Astrocyte (in vitro differentiated cells and primary cell): ENCODE data around the gene GDPD4. TPM values are rescaled to one million over a fixed set of nuclear protein-coding genes. Genes with fewer than 3 reads are reported as not detected.

ENCODE experiments used
- DNase-seq: peaks from one replicate; pipeline ENCODE4 v3.0.0-alpha.2; 2010; ENCODE audit warnings: low read depth
- FAIRE-seq: peaks from 2 replicates; lab custom pipeline; 2011; peaks lifted over from hg19 to GRCh38; lab: Jason Lieb, UNC
- H2AFZ ChIP-seq: 2 replicates; pipeline ENCODE4 v1.6.0; 2012; ENCODE audit warnings: low read depth, low read length, inconsistent platforms
- H3K27ac ChIP-seq: 2 replicates; pipeline ENCODE4 v1.5.1; 2011; ENCODE audit warnings: low read depth, low read length, inconsistent platforms
- H3K27me3 ChIP-seq: 2 replicates; pipeline ENCODE4 v1.6.0; 2011; ENCODE audit warnings: low read length, inconsistent platforms; ENCODE audit not compliant: insufficient read depth
- H3K36me3 ChIP-seq: 2 replicates; pipeline ENCODE4 v1.5.1; 2011; ENCODE audit warnings: low read length, inconsistent platforms; ENCODE audit not compliant: insufficient read depth
- H3K4me1 ChIP-seq: 2 replicates; pipeline ENCODE4 v1.5.1; 2011; ENCODE audit warnings: low read length, inconsistent platforms; ENCODE audit not compliant: insufficient read depth
- H3K4me2 ChIP-seq: 2 replicates; pipeline ENCODE4 v1.6.0; 2012; ENCODE audit warnings: low read length, inconsistent platforms
- H3K4me3 ChIP-seq: 2 replicates; pipeline ENCODE4 v1.5.1; 2011; ENCODE audit warnings: low read depth, mild to moderate bottlenecking, low read length, inconsistent platforms; ENCODE audit not compliant: insufficient read depth
- H3K79me2 ChIP-seq: 2 replicates; pipeline ENCODE4 v1.6.0; 2012; ENCODE audit warnings: mild to moderate bottlenecking, low read length, inconsistent platforms; ENCODE audit not compliant: insufficient read depth
- H3K9ac ChIP-seq: 2 replicates; pipeline ENCODE4 v1.6.0; 2012; ENCODE audit warnings: mild to moderate bottlenecking, low read length, inconsistent platforms
- H3K9me3 ChIP-seq: 2 replicates; pipeline ENCODE4 v1.5.1; 2012; ENCODE audit warnings: low read depth, mild to moderate bottlenecking, low read length, inconsistent platforms; ENCODE audit not compliant: insufficient read depth
- H4K20me1 ChIP-seq: 2 replicates; pipeline ENCODE4 v1.6.0; 2012; ENCODE audit warnings: low read length, inconsistent platforms; ENCODE audit not compliant: insufficient read depth
- H3K27ac Mint-ChIP-seq: one replicate; pipeline ENCODE4 v1.8.0; 2021; ENCODE audit warnings: mild to moderate bottlenecking, mixed read lengths; ENCODE audit not compliant: unreplicated experiment
- H3K27me3 Mint-ChIP-seq: one replicate; pipeline ENCODE4 v1.8.0; 2021; ENCODE audit warnings: low read depth, mixed read lengths; ENCODE audit not compliant: unreplicated experiment
- H3K36me3 Mint-ChIP-seq: one replicate; pipeline ENCODE4 v1.8.0; 2021; ENCODE audit warnings: low read depth, mixed read lengths; ENCODE audit not compliant: unreplicated experiment
- H3K4me1 Mint-ChIP-seq: one replicate; pipeline ENCODE4 v1.8.0; 2021; ENCODE audit warnings: low read depth, mixed read lengths; ENCODE audit not compliant: unreplicated experiment
- H3K4me3 Mint-ChIP-seq: one replicate; pipeline ENCODE4 v1.8.0; 2021; ENCODE audit warnings: mild to moderate bottlenecking, moderate library complexity, mixed read lengths; ENCODE audit not compliant: unreplicated experiment
- H3K9me3 Mint-ChIP-seq: one replicate; pipeline ENCODE4 v1.8.0; 2021; ENCODE audit warnings: mild to moderate bottlenecking, mixed read lengths; ENCODE audit not compliant: unreplicated experiment
- CTCF ChIP-seq: IDR thresholded peaks from 2 replicates; pipeline ENCODE4 v1.5.1; 2011; ENCODE audit warnings: low read depth, mild to moderate bottlenecking, inconsistent platforms, low read length, moderate library complexity; ENCODE audit not compliant: insufficient read depth
- EZH2 ChIP-seq: IDR thresholded peaks from 2 replicates; pipeline ENCODE4 v1.6.1; 2012; ENCODE audit warnings: mild to moderate bottlenecking, low read length, inconsistent platforms; ENCODE audit not compliant: insufficient read depth
- total RNA-seq: library from RNA; stranded (reverse); gene quantifications from 2 replicates; pipeline ENCODE4 v1.2.1, GENCODE V29; 2021

Gene GDPD4
- total RNA-seq, 1 donor from 2014 or later = not detected

GRCh38 chr11:77187111-77187750 is 114.3 kb downstream of the GDPD4 start:
- Histone ChIP-seq H3K9ac (no peak overlapping the region), H3K27ac (no peak overlapping the region), H3K4me1 (no peaks in the 10 kb centered on the region), H3K4me3 (no peak overlapping the region), H3K9me3 (no peaks in the 10 kb centered on the region), H3K79me2 (no peaks in the 10 kb centered on the region), H3K27me3 (no peaks in the 10 kb centered on the region), H3K36me3 (no peaks in the 10 kb centered on the region), H2AFZ (no peak overlapping the region), H3K4me2 (no peak overlapping the region), H4K20me1 (no peaks in the 10 kb centered on the region)
- FAIRE-seq (no peak), DNase-seq (no peak)
- Mint-ChIP-seq H3K36me3 (no peaks in the 10 kb centered on the region), H3K27ac (no peak overlapping the region), H3K9me3 (no peaks in the 10 kb centered on the region), H3K27me3 (peaks cover 34% of the 10 kb centered on the region), H3K4me1 (no peaks in the 10 kb centered on the region), H3K4me3 (no peak overlapping the region)
- TF ChIP-seq EZH2 (no peak), CTCF (no peak)

DNA sequence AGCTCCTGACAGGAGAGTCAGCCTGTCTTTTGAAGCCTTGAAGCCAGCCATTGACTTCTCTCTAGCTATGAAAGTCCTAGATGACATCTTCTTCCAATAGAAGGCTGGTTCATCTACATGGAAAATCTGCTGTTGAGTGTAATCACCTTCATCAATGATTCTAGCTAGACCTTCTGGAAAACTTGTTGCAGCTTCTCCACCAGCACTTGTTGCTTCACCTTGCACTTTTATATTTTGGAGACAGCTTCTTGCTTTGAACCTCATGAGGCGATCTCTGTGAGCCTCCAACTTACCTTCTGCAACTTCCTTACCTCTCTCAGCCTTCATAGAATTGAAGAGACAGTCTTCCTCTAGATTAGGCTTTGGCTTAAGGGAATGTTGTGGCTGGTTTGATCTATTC is 115.2 kb downstream of the GDPD4 start:
- TF ChIP-seq EZH2 (no peak), CTCF (no peak)
- Histone ChIP-seq H3K27me3 (no peaks in the 10 kb centered on the region), H3K79me2 (no peaks in the 10 kb centered on the region), H3K4me1 (no peaks in the 10 kb centered on the region), H3K9ac (no peak overlapping the region), H3K36me3 (no peaks in the 10 kb centered on the region), H3K4me3 (no peak overlapping the region), H3K4me2 (no peak overlapping the region), H2AFZ (no peak overlapping the region), H3K9me3 (no peaks in the 10 kb centered on the region), H3K27ac (no peak overlapping the region), H4K20me1 (no peaks in the 10 kb centered on the region)
- FAIRE-seq = no peak
- no peaks in the 10 kb centered on the region for H3K36me3 Mint-ChIP-seq
- H3K27me3 Mint-ChIP-seq = peaks cover 36% of the 10 kb centered on the region
- no peak overlapping the region for H3K4me3 Mint-ChIP-seq
- DNase-seq = no peak
- H3K4me1 Mint-ChIP-seq = no peaks in the 10 kb centered on the region
- H3K27ac Mint-ChIP-seq = no peak overlapping the region
- no peaks in the 10 kb centered on the region for H3K9me3 Mint-ChIP-seq

DNA sequence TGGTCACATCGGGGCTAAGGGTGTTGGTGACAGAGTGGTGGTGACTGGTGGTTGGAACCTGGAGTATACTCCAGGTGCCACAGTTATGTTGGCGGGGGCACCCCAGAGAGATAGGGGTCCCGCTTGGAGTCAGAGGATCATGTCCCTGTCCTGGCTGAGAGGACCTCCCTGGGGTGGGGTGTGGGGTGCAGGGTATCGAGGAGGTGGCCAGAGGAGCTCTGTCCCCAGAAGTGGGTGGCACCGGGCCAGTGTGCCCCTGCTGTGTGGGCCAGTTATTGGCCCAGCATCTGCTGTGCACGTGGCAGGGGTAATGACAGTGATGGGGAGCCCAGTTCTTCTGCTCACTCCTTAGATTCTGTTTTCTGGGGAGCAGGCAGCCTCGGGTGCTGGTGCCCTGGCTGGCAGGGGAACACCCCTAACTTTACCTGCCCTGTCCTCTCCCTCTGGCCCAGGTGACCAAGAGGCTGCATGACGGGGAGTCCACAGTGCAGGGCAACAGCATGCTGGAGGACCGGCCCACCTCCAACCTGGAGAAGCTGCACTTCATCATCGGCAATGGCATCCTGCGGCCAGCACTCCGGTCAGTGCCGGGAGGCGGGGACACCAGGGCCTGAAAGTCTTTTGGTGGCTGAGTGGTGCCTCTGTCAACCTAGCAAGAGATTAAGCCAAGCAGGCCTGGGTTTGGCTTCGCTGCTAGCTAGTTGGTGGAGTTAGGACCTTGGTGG is 117.2 kb downstream of the GDPD4 start:
- Mint-ChIP-seq H3K4me1 (no peaks in the 10 kb centered on the region), H3K4me3 (no peak overlapping the region), H3K27me3 (peaks cover 35% of the 10 kb centered on the region), H3K36me3 (no peaks in the 10 kb centered on the region), H3K27ac (no peak overlapping the region), H3K9me3 (no peaks in the 10 kb centered on the region)
- DNase-seq = no peak
- no peak overlapping the region for H3K9ac ChIP-seq
- H3K9me3 ChIP-seq = no peaks in the 10 kb centered on the region
- no peak overlapping the region for H2AFZ ChIP-seq
- no peak for FAIRE-seq
- H4K20me1 ChIP-seq = no peaks in the 10 kb centered on the region
- H3K27me3 ChIP-seq = no peaks in the 10 kb centered on the region
- no peak overlapping the region for H3K4me3 ChIP-seq
- H3K36me3 ChIP-seq = no peaks in the 10 kb centered on the region
- no peak overlapping the region for H3K4me2 ChIP-seq
- no peaks in the 10 kb centered on the region for H3K79me2 ChIP-seq
- TF ChIP-seq CTCF (no peak), EZH2 (no peak)
- no peaks in the 10 kb centered on the region for H3K4me1 ChIP-seq
- H3K27ac ChIP-seq = no peak overlapping the region
